Gastrocnemius medialis (tissue), 4 donors: Measurements from ENCODE around the gene FAM107A. TPM values are rescaled to one million over a fixed set of nuclear protein-coding genes. Genes with fewer than 3 reads are reported as not detected.

Experiments used
- ATAC-seq, 2 donors: fragments of 150-250 bp; one replicate each; pipeline ENCODE4 v1.9.1; 2016
- DNase-seq, 2 donors: peaks; one replicate each; pipeline ENCODE4 v3.0.0-alpha.2; 2019
- H3K27ac ChIP-seq, 4 donors: fragments of 200-600 bp; sonication (generic); 1 replicate in 1 of 4; 2 replicates in 3 of 4; pipeline ENCODE4 v1.5.1; 2016 to 2018; ENCODE audit warnings: mild to moderate bottlenecking in 2 of 4, moderate library complexity in 1 of 4
- H3K27me3 ChIP-seq, 3 donors: fragments of 200-600 bp; sonication (generic) in 2 of 3; 1 replicate in 1 of 3; 2 replicates in 2 of 3; pipeline versions ENCODE4 v1.5.1 to v1.6.0; 2016 to 2019; ENCODE audit warnings: mild to moderate bottlenecking in 1 of 3, moderate library complexity in 1 of 3
- H3K36me3 ChIP-seq, 2 donors: fragments of 200-600 bp; sonication (generic) in 1 of 2; one replicate each; pipeline ENCODE4 v1.5.1; 2017 to 2018
- H3K4me1 ChIP-seq, 2 donors: fragments of 200-600 bp; sonication (generic) in 1 of 2; one replicate each; pipeline ENCODE4 v1.5.1; 2016 to 2017; ENCODE audit warnings: mild to moderate bottlenecking in 2 of 2
- H3K4me3 ChIP-seq, 4 donors: fragments of 200-600 bp; sonication (generic) in 3 of 4; 1 replicate in 1 of 4; 2 replicates in 3 of 4; pipeline ENCODE4 v1.5.1; 2016 to 2019; ENCODE audit warnings: mild to moderate bottlenecking in 2 of 4
- H3K9me3 ChIP-seq, 3 donors: fragments of 200-600 bp; sonication (generic) in 2 of 3; 1 replicate in 1 of 3; 2 replicates in 2 of 3; pipeline ENCODE4 v1.5.1; 2016 to 2019
- CTCF ChIP-seq, 5 experiments: fragments of 450-650 bp in 3 of 5; fragments of 200-600 bp in 2 of 5; sonication (generic) in 2 of 5; IDR thresholded peaks in 4 of 5; conservative IDR thresholded peaks in 1 of 5; 1 replicate in 4 of 5; 2 replicates in 1 of 5; pipeline ENCODE4 v1.5.1; 2016 to 2019; ENCODE audit warnings: antibody characterized with exemption in 5 of 5, mild to moderate bottlenecking in 3 of 5, moderate library complexity in 3 of 5
- POLR2A ChIP-seq, 2 donors: fragments of 450-650 bp; IDR thresholded peaks; one replicate each; pipeline ENCODE4 v1.6.1; 2017; ENCODE audit warnings: antibody characterized with exemption in 2 of 2, mild to moderate bottlenecking in 2 of 2, moderate library complexity in 2 of 2
- in situ Hi-C, 4 donors: fragments of 200-750 bp; cut with MboI; loops; one replicate each; pipeline versions ENCODE4 v1.15.0 to v1.8.0; 2017; ENCODE audit warnings: low sequenced_read_pairs in 4 of 4
- intact Hi-C: fragments of 100-400 bp; cut with DNase I; formaldehyde crosslinking; loops from one replicate; pipeline ENCODE4 v1.15.1; 2023; ENCODE audit warnings: low total_unique reads
- total RNA-seq, 4 donors: library from RNA; depleted of rRNA; stranded (reverse); fragments of >200 nt; gene quantifications; one replicate each; pipeline versions ENCODE4 v1.1.0 to v1.2.3, GENCODE V29; 2016

Gene FAM107A
- total RNA-seq, 4 donors from 2014 or later: 21.1 to 28.5 (median 27.6) TPM

GRCh38 chr3:58568572-58569286 is 8.5 kb downstream of the FAM107A start:
- no peak overlapping the region for H3K27ac ChIP-seq
- no peak overlapping the region for H3K4me3 ChIP-seq
- H3K9me3 ChIP-seq: no peaks in the 10 kb centered on the region
- no peaks in the 10 kb centered on the region for H3K27me3 ChIP-seq
- intact Hi-C loops: loop anchor here (1.0 kb wide), 2 partner anchors 17 to 62 kb away; no protein-coding TSS in a partner anchor
- peak; percentile 61 to 82 for ATAC-seq
- DNase-seq: peak; percentile 35 to 62
- H3K36me3 ChIP-seq: no peaks in the 10 kb centered on the region
- in situ Hi-C loops: loop anchor here in 1 of 4 donors (5.0 kb wide), 1 partner anchor 59 kb away; no protein-coding TSS in a partner anchor
- TF ChIP-seq CTCF (IDR thresholded peaks at IDR 0.05 in 4 of 5, conservative IDR thresholded peaks at IDR 0.05 in 1 of 5): peak; percentile 81 to 95 (median 89)
- TF ChIP-seq POLR2A (IDR thresholded peaks at IDR 0.05): no peak
- H3K4me1 ChIP-seq: no peaks in the 10 kb centered on the region

GRCh38 chr3:58567251-58567515 is 10.0 kb downstream of the FAM107A start:
- TF ChIP-seq POLR2A (IDR thresholded peaks at IDR 0.05) (no peak), CTCF (IDR thresholded peaks at IDR 0.05 in 4 of 5, conservative IDR thresholded peaks at IDR 0.05 in 1 of 5) (no peak)
- ATAC-seq (no peak), DNase-seq (no peak)
- no peaks in the 10 kb centered on the region for H3K9me3 ChIP-seq
- H3K4me3 ChIP-seq: no peak overlapping the region
- no peaks in the 10 kb centered on the region for H3K36me3 ChIP-seq
- no peaks in the 10 kb centered on the region for H3K4me1 ChIP-seq
- intact Hi-C loops (no loop called here), in situ Hi-C loops (loop anchor here in 1 of 4 donors (5.0 kb wide), 1 partner anchor 60 kb away; no protein-coding TSS in a partner anchor)
- no peaks in the 10 kb centered on the region for H3K27me3 ChIP-seq
- no peak overlapping the region for H3K27ac ChIP-seq

- Histone ChIP-seq H3K4me1 (no peaks in the 10 kb centered on the region), H3K9me3 (no peaks in the 10 kb centered on the region), H3K27ac (no peak overlapping the region), H3K27me3 (no peaks in the 10 kb centered on the region), H3K4me3 (no peak overlapping the region), H3K36me3 (no peaks in the 10 kb centered on the region)
- in situ Hi-C loops: loop anchor here in 1 of 4 donors (5.0 kb wide), 1 partner anchor 61 kb away; no protein-coding TSS in a partner anchor
- DNase-seq (no peak), ATAC-seq (no peak)
- intact Hi-C loops: no loop called here
- TF ChIP-seq POLR2A (IDR thresholded peaks at IDR 0.05) (no peak), CTCF (IDR thresholded peaks at IDR 0.05 in 4 of 5, conservative IDR thresholded peaks at IDR 0.05 in 1 of 5) (no peak)
These were observed 10.6 kb downstream of the FAM107A start for GRCh38 chr3:58566398-58567250.

GRCh38 chr3:58565621-58566397 is 11.4 kb downstream of the FAM107A start:
- TF ChIP-seq POLR2A (IDR thresholded peaks at IDR 0.05) (no peak), CTCF (IDR thresholded peaks at IDR 0.05 in 4 of 5, conservative IDR thresholded peaks at IDR 0.05 in 1 of 5) (no peak)
- Histone ChIP-seq H3K4me3 (no peak overlapping the region), H3K4me1 (no peaks in the 10 kb centered on the region), H3K9me3 (no peaks in the 10 kb centered on the region), H3K27me3 (no peaks in the 10 kb centered on the region), H3K27ac (no peak overlapping the region), H3K36me3 (no peaks in the 10 kb centered on the region)
- intact Hi-C loops (no loop called here), in situ Hi-C loops (loop anchor here in 1 of 4 donors (5.0 kb wide), 1 partner anchor 61 kb away; no protein-coding TSS in a partner anchor)
- DNase-seq: no peak
- no peak for ATAC-seq
